ENCODE measurements around the gene TCEANC2.

DNA sequence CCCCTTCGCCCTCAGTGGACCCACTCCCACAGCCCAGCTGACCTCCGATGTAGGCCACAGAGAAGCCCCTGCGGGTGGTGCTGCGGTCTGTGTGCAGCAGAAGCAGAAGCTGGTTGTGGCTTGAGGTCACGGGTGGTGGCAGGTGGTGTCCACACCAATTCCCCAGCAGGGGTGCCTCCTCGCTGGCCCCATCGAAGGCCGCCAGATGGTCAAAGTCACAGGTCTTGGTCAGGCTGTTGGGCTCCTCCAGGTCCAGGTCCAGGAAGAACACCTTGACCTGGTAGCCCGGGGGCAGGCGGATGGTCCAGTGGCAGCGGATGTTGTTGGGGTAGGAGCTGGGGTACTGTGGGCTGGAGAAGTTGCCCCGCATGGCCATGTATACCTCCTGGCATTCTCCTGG lies 86.3 kb downstream of the TCEANC2 start:
- no peak for TF ChIP-seq CTCF (IDR thresholded peaks at IDR 0.05; ENCODE audit: poor library complexity, severe bottlenecking)
- no peak for TF ChIP-seq EZH2 (IDR thresholded peaks at IDR 0.05; ENCODE audit: borderline replicate concordance, insufficient read depth, low read length, poor library complexity, severe bottlenecking)
- no peak for TF ChIP-seq EP300 (conservative IDR thresholded peaks at IDR 0.05; ENCODE audit: poor library complexity, severe bottlenecking)
- TF ChIP-seq POLR2AphosphoS5 (IDR thresholded peaks at IDR 0.05) = no peak
